ENCODE data around the gene ZNF236.

ZNF236 gene

GRCh38 chr18:76824754-76825153 is 2.4 kb downstream of the ZNF236 start:
- Histone ChIP-seq H2AFZ (ENCODE audit: low read depth, low read length) (no peak overlapping the region), H3K4me1 (ENCODE audit: insufficient read depth, low read length) (peaks cover 16% of the 10 kb centered on the region), H3K27me3 (ENCODE audit: insufficient read depth, low read length) (no peaks in the 10 kb centered on the region), H3K4me3 (ENCODE audit: low read length) (no peak overlapping the region), H3K9me3 (ENCODE audit: low read length) (no peaks in the 10 kb centered on the region), H3K36me3 (ENCODE audit: insufficient read depth, low read length) (no peaks in the 10 kb centered on the region)

GRCh38 chr18:76827205-76828200 is 5.1 kb downstream of the ZNF236 start:
- Histone ChIP-seq H3K36me3 (ENCODE audit: insufficient read depth, low read length) (no peaks in the 10 kb centered on the region), H3K4me3 (ENCODE audit: low read length) (no peak overlapping the region), H3K9me3 (ENCODE audit: low read length) (no peaks in the 10 kb centered on the region), H3K4me1 (ENCODE audit: insufficient read depth, low read length) (peaks cover 9% of the 10 kb centered on the region), H3K27me3 (ENCODE audit: insufficient read depth, low read length) (no peaks in the 10 kb centered on the region), H2AFZ (ENCODE audit: low read depth, low read length) (no peak overlapping the region)

- Histone ChIP-seq H3K4me1 (ENCODE audit: insufficient read depth, low read length) (no peaks in the 10 kb centered on the region), H3K9me3 (ENCODE audit: low read length) (no peaks in the 10 kb centered on the region), H3K4me3 (ENCODE audit: low read length) (no peak overlapping the region), H2AFZ (ENCODE audit: low read depth, low read length) (no peak overlapping the region), H3K36me3 (ENCODE audit: insufficient read depth, low read length) (no peaks in the 10 kb centered on the region), H3K27me3 (ENCODE audit: insufficient read depth, low read length) (no peaks in the 10 kb centered on the region)
These were observed 12.0 kb downstream of the ZNF236 start for GRCh38 chr18:76834379-76834778.

- no peaks in the 10 kb centered on the region for H3K36me3 ChIP-seq (ENCODE audit: insufficient read depth, low read length)
These were observed 13.0 kb downstream of the ZNF236 start for GRCh38 chr18:76835380-76835779.

GRCh38 chr18:76837071-76837470 is 14.7 kb downstream of the ZNF236 start:
- H3K9me3 ChIP-seq (ENCODE audit: low read length) = no peaks in the 10 kb centered on the region

More at GRCh38 chr18:76835380-76835779, 13.0 kb downstream of the ZNF236 start:
- Histone ChIP-seq H3K4me3 (ENCODE audit: low read length) (no peak overlapping the region), H2AFZ (ENCODE audit: low read depth, low read length) (no peak overlapping the region), H3K4me1 (ENCODE audit: insufficient read depth, low read length) (no peaks in the 10 kb centered on the region), H3K27me3 (ENCODE audit: insufficient read depth, low read length) (no peaks in the 10 kb centered on the region), H3K9me3 (ENCODE audit: low read length) (no peaks in the 10 kb centered on the region)

GRCh38 chr18:76838182-76838581 is 15.8 kb downstream of the ZNF236 start:
- Histone ChIP-seq H3K27me3 (ENCODE audit: insufficient read depth, low read length) (no peaks in the 10 kb centered on the region), H3K4me3 (ENCODE audit: low read length) (no peak overlapping the region)

More at GRCh38 chr18:76837071-76837470, 14.7 kb downstream of the ZNF236 start:
- Histone ChIP-seq H3K4me1 (ENCODE audit: insufficient read depth, low read length) (no peaks in the 10 kb centered on the region), H3K4me3 (ENCODE audit: low read length) (no peak overlapping the region), H3K36me3 (ENCODE audit: insufficient read depth, low read length) (no peaks in the 10 kb centered on the region), H2AFZ (ENCODE audit: low read depth, low read length) (no peak overlapping the region), H3K27me3 (ENCODE audit: insufficient read depth, low read length) (no peaks in the 10 kb centered on the region)

GRCh38 chr18:76839086-76839794 is 16.9 kb downstream of the ZNF236 start:
- no peak overlapping the region for H3K4me3 ChIP-seq (ENCODE audit: low read length)
- H2AFZ ChIP-seq (ENCODE audit: low read depth, low read length) = no peak overlapping the region
- H3K36me3 ChIP-seq (ENCODE audit: insufficient read depth, low read length) = no peaks in the 10 kb centered on the region
- H3K9me3 ChIP-seq (ENCODE audit: low read length) = no peaks in the 10 kb centered on the region
- no peaks in the 10 kb centered on the region for H3K4me1 ChIP-seq (ENCODE audit: insufficient read depth, low read length)
- no peaks in the 10 kb centered on the region for H3K27me3 ChIP-seq (ENCODE audit: insufficient read depth, low read length)

More at GRCh38 chr18:76838182-76838581, 15.8 kb downstream of the ZNF236 start:
- no peaks in the 10 kb centered on the region for H3K9me3 ChIP-seq (ENCODE audit: low read length)
- no peak overlapping the region for H2AFZ ChIP-seq (ENCODE audit: low read depth, low read length)
- H3K36me3 ChIP-seq (ENCODE audit: insufficient read depth, low read length) = no peaks in the 10 kb centered on the region
- no peaks in the 10 kb centered on the region for H3K4me1 ChIP-seq (ENCODE audit: insufficient read depth, low read length)

GRCh38 chr18:76842837-76843530 is 20.6 kb downstream of the ZNF236 start:
- Histone ChIP-seq H3K4me1 (ENCODE audit: insufficient read depth, low read length) (no peaks in the 10 kb centered on the region), H3K36me3 (ENCODE audit: insufficient read depth, low read length) (no peaks in the 10 kb centered on the region), H3K9me3 (ENCODE audit: low read length) (no peaks in the 10 kb centered on the region), H2AFZ (ENCODE audit: low read depth, low read length) (no peak overlapping the region), H3K4me3 (ENCODE audit: low read length) (no peak overlapping the region), H3K27me3 (ENCODE audit: insufficient read depth, low read length) (no peaks in the 10 kb centered on the region)

- H3K4me1 ChIP-seq (ENCODE audit: insufficient read depth, low read length) = no peaks in the 10 kb centered on the region
- no peaks in the 10 kb centered on the region for H3K9me3 ChIP-seq (ENCODE audit: low read length)
- H3K4me3 ChIP-seq (ENCODE audit: low read length) = no peak overlapping the region
- H2AFZ ChIP-seq (ENCODE audit: low read depth, low read length) = no peak overlapping the region
- no peaks in the 10 kb centered on the region for H3K36me3 ChIP-seq (ENCODE audit: insufficient read depth, low read length)
- H3K27me3 ChIP-seq (ENCODE audit: insufficient read depth, low read length) = no peaks in the 10 kb centered on the region
These were observed 21.8 kb downstream of the ZNF236 start for GRCh38 chr18:76844144-76844543.

- Histone ChIP-seq H2AFZ (ENCODE audit: low read depth, low read length) (no peak overlapping the region), H3K36me3 (ENCODE audit: insufficient read depth, low read length) (no peaks in the 10 kb centered on the region), H3K27me3 (ENCODE audit: insufficient read depth, low read length) (no peaks in the 10 kb centered on the region), H3K4me1 (ENCODE audit: insufficient read depth, low read length) (no peaks in the 10 kb centered on the region), H3K4me3 (ENCODE audit: low read length) (no peak overlapping the region), H3K9me3 (ENCODE audit: low read length) (no peaks in the 10 kb centered on the region)
These were observed 22.6 kb downstream of the ZNF236 start for GRCh38 chr18:76844742-76845477.

- H3K27me3 ChIP-seq (ENCODE audit: insufficient read depth, low read length) = no peaks in the 10 kb centered on the region
- no peak overlapping the region for H3K4me3 ChIP-seq (ENCODE audit: low read length)
- H3K4me1 ChIP-seq (ENCODE audit: insufficient read depth, low read length) = no peaks in the 10 kb centered on the region
- H3K9me3 ChIP-seq (ENCODE audit: low read length) = no peaks in the 10 kb centered on the region
- no peak overlapping the region for H2AFZ ChIP-seq (ENCODE audit: low read depth, low read length)
- H3K36me3 ChIP-seq (ENCODE audit: insufficient read depth, low read length) = no peaks in the 10 kb centered on the region
These were observed 23.9 kb downstream of the ZNF236 start for GRCh38 chr18:76846217-76846616.

- H3K4me1 ChIP-seq (ENCODE audit: insufficient read depth, low read length) = no peaks in the 10 kb centered on the region
- no peak overlapping the region for H3K4me3 ChIP-seq (ENCODE audit: low read length)
- no peaks in the 10 kb centered on the region for H3K27me3 ChIP-seq (ENCODE audit: insufficient read depth, low read length)
- no peaks in the 10 kb centered on the region for H3K9me3 ChIP-seq (ENCODE audit: low read length)
- peaks cover 3% of the 10 kb centered on the region for H3K36me3 ChIP-seq (ENCODE audit: insufficient read depth, low read length)
- no peak overlapping the region for H2AFZ ChIP-seq (ENCODE audit: low read depth, low read length)
These were observed 25.6 kb downstream of the ZNF236 start for GRCh38 chr18:76847916-76848315.
